GM13976 (cell line): ENCODE measurements around the gene PPP1R37.
A peak's percentile ranks its signal among the peaks of the same experiment; 100 is the strongest.

Experiments
- DNase-seq: peaks from one replicate; pipeline ENCODE4 v3.0.0; 2012; ENCODE audit warnings: low spot score
- CTCF ChIP-seq: IDR thresholded peaks from 2 replicates; pipeline ENCODE4 v1.5.1; 2012; ENCODE audit warnings: borderline replicate concordance, mild to moderate bottlenecking; ENCODE audit not compliant: insufficient read depth; ENCODE audit errors: extremely low read depth, missing control alignments, control extremely low read depth
- in situ Hi-C: fragments of 300-500 bp; cut with MboI; formaldehyde crosslinking; loops from one replicate; pipeline ENCODE4 v1.12.0; 2022; ENCODE audit warnings: low sequenced_read_pairs, mixed read lengths, inconsistent platforms; ENCODE audit not compliant: unreplicated experiment

Gene PPP1R37

DNA sequence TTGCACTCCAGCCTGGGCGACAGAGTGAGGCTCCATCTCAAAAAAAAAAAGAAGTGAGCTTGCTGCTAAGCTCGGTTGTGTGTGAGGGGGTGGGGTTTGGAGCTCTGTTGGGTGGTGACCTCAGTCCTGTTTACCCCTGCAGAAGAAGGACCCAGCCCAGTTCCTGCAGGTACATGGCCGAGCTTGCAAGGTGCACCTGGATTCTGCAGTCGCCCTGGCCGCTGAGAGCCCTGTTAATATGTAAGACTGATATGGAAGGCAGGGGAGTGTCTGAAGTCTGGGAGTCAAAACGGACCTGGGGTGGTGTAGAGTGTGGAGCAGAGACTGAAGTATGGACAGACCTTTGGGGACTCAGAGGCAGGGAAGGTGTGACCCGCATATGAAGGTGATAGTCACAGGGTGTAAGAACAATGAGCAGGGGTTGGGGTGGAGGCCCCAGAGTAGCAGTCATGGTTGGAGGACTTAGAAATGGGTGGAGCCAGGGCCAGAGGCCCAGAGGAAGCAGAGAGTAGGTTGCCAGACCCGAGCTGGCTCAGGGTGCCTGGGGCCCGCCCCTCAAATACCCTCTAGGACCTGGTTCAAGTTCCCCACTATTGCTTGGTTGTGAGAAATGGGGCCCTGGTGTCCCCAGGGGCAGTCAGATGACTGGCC lies 40.9 kb upstream of the PPP1R37 start:
- peak; percentile 50 for DNase-seq
- in situ Hi-C loops = no loop called here
- no peak for TF ChIP-seq CTCF

GRCh38 chr19:45056831-45057230 lies 36.1 kb upstream of the PPP1R37 start:
- no peak for TF ChIP-seq CTCF
- DNase-seq = no peak
- in situ Hi-C loops = no loop called here

DNA sequence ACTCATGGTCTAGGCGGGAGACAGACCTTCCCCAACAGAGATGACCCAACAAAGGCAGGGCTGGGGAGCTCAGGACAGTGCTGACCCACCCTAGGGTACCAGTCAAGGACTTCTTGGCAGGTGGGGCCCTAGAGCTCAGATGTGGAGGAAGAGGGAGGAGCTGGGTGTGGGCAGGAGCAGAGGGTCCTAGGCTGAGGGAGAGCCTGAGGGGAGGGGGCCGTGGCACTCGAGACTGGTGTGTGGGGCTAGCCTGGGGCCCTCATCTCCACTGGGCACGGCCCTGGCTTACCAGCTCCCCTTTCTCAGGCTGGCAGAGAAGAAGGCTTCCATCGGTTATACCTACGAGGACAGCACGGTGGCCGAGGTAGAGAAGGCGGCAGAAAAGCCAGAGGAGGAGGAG lies 35.5 kb upstream of the PPP1R37 start:
- TF ChIP-seq CTCF = no peak
- DNase-seq = no peak
- in situ Hi-C loops = no loop called here

GRCh38 chr19:45058622-45059159 lies 34.3 kb upstream of the PPP1R37 start:
- in situ Hi-C loops = no loop called here
- no peak for DNase-seq
- TF ChIP-seq CTCF = no peak

DNA sequence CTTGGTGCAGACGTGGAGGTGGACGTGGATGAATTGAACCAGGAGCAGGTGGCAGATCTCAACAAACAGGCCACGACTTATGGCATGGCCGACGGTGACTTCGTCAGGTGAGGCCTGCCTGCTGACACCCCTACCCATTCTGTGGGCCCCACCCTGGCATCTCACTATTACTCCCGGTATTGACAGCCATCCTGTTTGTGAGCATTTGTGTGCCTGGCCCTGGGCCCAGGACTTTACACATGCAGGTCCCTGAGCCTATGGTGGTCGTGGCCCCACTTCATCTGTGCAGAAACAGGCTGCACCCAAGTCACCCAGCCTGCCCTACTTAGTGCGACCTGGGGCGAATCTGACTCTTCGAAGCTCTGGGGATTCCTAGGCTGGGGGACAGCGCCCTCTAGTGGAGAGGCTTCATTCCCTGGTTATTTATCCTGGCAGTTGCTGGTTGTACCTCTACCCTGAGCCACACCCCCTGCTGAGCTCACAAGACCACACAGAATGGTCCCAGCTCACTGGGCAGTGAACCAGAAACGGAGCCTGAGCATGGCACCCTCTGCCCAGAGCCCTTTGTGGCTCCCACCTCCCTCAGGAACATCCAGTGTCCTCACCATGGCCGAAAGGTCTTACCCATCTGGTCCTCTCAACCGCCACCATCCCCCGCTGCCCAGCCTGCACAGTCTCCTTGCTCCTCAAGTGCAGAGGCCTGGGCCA lies 33.6 kb upstream of the PPP1R37 start:
- peak; percentile 84 for TF ChIP-seq CTCF
- peak; percentile 90 for DNase-seq
- in situ Hi-C loops = no loop called here

GRCh38 chr19:45061965-45062364 lies 31.0 kb upstream of the PPP1R37 start:
- no peak for DNase-seq
- no peak for TF ChIP-seq CTCF
- in situ Hi-C loops = no loop called here
